ENCODE results near the gene RET.
"Not testable (repeated sequence)": the region's sequence is repeated elsewhere in the genome, so short reads cannot be mapped to it uniquely, and the experiment has no call there.

Gene RET

DNA sequence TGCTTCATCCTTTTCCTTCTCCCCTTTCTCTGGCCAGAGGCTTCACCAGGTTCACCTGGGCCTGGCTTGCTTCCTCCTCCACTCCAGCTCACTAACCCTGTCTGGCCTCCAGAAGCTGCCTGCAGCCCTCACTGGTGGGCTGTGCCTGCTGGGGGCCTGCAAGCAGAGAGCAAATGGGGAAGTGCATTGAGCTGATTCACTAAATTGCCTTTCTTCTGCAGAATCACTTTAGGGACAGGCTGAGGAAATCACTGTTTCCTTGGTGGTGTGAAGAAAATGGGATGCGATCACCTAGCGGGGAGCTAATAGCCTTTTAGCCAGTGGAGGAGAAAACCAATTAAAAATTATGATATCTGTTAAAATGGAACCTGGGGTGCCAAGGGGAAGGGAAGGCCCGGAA is 3.0 kb downstream of the RET start:
- no peak for DNase-seq

- DNase-seq, result no peak
Measured at GRCh38 chr10:43082087-43082486, 5.2 kb downstream of the RET start.

DNA sequence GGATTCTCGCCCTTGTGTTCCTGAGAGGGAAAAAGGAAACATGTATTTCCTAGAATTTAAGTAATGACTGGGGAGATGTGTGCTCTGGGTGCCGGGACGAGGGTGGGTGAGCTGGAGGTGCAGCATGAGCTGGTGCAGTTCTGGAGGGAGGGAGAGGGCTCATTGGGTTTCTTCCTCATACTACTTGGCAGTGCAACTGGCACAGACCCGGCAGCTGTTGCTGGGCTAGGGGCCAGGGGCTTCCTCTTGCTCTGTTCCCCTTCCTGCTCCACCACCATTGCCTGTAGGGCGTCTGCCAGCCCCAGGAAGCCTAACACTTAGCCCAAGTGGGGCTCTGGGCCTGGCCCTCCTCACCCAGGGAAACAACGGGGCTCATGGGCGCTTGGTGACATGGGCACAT is 5.9 kb downstream of the RET start:
- DNase-seq, result no peak

DNA sequence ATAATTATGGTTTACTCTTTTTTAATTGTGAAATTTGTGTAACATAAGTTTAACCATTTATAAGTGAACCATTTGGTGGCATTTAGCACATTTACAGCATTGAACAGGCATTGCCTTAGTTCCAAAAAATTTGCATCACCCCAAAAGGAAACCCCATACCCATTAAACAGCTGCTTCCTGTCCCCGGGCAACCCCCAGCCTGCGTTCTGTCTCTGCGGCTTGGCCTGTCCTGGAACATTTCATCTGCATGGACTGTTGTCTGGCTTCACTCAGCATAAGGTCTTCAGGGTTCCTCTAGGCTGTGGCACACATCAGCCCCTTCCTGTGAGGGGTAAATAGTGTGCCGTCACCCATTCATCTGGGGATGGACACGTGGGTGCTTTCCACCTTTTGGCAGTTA is 6.9 kb downstream of the RET start:
- DNase-seq, result no peak

DNA sequence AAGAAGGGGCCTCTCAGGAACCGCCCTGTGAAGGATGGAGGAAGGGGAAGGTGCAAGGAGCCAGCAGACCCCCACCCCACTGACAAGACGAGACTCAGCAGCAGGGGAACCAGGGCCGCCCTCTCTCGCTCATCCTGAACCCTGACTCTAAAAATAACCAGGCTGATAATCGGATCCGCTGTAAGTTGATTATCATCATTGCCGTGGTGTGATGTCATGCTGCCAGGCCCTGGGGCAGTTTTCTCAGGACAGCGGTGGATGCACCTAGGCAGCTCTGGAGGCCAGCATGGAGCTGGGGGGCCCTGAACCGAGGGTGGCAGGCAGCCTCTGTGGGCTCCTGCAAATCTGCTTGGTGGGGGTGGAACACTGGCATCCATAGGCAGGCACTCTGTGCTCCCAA is 7.9 kb downstream of the RET start:
- no peak for DNase-seq

GRCh38 chr10:43086321-43086942 is 9.6 kb downstream of the RET start:
- no peak for DNase-seq

DNA sequence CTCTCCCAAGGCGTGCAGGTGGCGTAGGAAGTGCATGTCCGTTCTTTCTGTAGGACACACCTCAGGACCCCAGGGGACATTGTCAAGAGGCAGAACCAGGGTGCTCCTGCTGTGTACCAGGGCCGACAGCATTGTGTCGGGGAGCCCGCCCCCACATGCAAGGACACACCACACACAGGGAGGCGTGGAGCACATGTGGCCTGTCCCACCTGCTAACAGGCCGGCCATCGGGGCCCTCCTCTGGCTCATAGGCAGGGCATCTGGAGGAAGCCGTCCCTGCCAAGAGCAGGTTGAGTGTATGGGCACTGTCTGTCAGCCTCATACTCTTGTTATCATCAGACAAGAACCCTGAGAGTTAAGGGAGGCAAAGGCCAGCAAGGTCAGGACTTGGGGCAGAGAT is 12.7 kb downstream of the RET start:
- DNase-seq, result no peak

DNA sequence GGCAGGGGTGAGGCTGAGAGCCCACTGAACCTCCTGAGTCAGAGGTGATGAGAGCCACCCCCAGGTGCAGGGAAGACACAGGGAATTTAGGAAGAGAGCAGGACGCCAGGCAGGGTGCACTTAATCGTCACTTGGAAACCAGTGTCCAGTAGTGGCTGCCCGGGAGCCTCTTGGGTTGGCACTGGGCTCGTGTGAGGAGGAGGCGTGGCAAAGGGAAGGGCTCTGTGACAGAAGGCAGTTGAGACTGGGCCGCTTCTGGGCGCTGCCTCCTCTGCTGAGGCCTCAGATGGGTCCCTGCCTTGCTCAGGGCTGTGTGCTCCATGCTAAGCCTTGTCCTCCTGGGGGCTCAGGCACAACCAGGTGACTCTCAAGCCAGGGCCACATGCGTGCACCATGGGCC is 13.3 kb downstream of the RET start:
- no peak for DNase-seq

GRCh38 chr10:43090664-43091063 is 13.8 kb downstream of the RET start:
- no peak for DNase-seq

DNA sequence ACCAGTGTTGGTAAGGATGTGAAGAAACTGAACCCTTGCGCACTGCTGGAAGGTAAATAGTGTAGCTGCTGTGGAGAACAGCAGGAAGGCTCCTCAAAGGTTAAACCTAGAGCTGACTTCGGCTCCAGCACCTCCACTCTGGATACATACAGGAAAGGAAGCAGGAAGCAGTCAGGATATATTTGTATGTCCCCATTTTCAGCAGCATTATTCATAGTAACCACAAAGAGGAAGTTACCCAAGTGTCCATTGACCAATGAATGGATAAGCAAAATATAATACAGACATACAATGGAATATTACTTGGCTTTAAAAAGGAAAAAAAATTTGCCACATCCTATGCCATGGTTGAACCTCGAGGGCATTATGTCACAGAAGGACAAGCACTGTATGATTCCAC is 15.0 kb downstream of the RET start:
- no peak for DNase-seq

DNA sequence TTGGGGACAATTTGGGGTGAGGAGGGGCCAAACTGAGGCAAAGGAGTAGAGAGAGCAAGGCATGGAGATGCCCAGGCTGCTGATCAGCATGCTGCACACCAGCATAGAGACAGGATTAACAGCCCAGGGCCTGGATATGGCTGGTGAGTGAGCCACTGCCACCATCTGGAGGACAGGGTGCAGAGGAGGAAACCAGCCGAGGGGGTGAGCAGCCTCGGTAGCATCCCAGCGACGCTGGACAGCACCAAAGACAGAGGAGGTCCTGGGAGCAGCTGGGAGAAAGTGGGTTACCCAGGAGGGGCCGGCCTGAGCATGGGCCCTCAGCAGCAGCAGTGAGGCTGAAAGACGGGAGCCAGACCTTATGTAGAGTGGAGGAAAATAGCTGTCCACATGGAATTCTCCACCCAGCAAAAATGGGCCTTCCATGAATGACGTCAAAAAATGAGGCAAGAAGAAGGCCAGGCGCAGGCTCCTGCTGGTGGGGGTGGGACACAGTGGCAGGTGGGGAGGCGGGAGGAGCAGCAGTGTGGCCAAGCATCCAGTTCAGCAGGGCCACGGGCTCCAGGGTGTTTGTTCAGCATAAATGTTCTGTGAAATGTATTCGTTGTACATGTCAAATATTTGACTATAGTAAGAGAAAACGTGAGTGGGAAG is 16.7 kb downstream of the RET start:
- no peak for DNase-seq

- DNase-seq, result no peak
Measured at GRCh38 chr10:43094085-43094484, 17.2 kb downstream of the RET start.

GRCh38 chr10:43099339-43099738 is 22.5 kb downstream of the RET start:
- DNase-seq, result not testable (repeated sequence)

DNA sequence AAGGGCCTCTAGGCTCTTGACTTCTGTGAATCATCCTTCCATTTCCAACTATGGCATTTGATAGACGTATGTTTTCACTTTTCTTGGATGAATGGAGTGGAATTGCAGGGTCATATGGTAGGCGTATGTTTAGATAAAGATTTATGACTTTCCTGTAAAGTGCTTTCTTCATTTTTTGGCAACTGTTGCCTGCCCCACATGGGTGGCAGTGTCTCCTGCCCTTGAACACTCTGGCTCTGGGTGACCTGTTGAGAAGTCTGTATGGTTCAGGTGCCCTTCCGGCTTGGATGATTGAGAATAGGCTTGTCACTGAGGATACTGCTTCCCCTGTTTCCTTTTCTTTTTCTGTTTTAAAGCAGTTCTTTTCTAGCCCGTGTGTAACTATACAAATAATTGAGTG is 23.1 kb downstream of the RET start:
- no peak for DNase-seq

DNA sequence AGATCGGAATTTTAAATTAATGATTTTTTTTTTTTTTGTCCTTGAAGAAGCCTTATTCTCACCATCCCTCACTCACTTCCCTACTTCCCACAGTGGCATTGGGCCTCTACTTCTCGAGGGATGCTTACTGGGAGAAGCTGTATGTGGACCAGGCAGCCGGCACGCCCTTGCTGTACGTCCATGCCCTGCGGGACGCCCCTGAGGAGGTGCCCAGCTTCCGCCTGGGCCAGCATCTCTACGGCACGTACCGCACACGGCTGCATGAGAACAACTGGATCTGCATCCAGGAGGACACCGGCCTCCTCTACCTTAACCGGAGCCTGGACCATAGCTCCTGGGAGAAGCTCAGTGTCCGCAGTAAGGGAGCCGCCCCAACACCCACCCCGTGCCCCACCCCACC is 23.5 kb downstream of the RET start:
- DNase-seq, result no peak

GRCh38 chr10:43102063-43102828 is 25.4 kb downstream of the RET start:
- no peak for DNase-seq

DNA sequence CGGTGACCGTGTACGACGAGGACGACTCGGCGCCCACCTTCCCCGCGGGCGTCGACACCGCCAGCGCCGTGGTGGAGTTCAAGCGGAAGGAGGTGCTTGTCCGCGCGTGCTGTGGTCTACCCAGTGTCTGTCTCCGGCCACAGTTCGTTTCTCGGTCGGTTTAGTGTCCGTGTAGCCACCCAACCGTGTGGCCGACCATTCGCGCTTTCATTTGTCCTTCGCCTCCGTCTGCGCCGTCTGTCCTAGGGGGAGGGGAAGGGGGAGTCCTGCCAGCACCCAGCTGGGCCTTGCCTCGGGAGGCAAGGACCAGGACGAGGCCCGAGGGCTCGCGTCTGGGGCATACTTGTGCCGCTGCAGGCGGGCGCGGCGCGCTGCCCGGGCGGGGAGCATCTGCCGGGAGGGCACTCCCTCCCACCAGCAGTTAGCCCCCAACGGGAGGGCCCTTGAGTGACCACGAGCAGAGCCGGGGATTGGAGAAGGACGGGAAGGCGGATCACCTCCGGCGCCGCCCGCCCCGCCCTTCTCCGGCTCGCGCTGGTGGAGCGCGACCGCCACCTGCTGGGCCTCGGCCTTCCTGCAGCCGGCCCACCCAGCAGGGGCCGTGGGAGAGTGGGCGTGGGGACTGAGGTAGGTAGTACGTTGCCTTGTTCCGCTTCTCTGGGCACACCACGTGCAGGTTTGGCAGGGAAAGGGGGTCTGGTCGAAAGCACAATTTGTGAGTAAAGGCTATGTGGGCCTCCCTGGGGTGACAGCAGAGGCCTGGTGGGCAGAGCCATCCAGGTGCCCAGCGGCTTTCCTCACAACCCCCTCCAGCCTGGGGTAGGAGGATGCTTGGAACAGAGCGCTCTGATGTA is 28.5 kb downstream of the RET start:
- DNase-seq, result peak; percentile 85

GRCh38 chr10:43105956-43106229 is 29.0 kb downstream of the RET start:
- DNase-seq, result no peak

DNA sequence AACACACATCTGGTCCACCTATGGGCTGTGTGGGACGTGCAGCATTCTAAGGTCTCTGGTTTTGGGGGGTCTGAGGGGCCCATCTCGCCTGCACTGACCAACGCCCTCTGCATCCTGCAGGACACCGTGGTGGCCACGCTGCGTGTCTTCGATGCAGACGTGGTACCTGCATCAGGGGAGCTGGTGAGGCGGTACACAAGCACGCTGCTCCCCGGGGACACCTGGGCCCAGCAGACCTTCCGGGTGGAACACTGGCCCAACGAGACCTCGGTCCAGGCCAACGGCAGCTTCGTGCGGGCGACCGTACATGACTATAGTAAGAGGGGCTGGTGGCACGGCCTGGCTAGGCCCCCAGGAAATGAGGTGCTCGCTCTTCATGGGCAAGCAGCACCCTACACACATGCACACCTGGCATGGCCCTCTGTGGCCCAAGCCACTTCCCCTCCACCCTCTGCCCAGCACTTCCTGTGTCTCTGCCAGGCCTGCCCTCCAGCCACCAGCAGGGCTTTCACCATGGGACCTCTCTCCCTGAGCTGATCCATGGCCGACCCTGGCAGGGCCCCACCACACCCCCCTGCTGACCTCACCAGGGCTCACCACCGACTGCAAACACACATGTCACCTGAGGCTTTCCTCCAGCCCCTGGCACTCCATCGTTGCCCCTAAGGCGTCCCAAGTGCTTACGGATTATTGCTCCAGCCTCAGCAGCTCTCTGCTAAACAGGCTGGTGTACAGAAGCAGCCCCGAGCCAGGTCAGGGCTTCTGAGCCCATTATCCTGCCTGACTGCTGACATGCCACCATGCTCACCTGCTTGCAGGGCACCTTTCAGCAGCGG is 29.6 kb downstream of the RET start:
- DNase-seq, result no peak

DNA sequence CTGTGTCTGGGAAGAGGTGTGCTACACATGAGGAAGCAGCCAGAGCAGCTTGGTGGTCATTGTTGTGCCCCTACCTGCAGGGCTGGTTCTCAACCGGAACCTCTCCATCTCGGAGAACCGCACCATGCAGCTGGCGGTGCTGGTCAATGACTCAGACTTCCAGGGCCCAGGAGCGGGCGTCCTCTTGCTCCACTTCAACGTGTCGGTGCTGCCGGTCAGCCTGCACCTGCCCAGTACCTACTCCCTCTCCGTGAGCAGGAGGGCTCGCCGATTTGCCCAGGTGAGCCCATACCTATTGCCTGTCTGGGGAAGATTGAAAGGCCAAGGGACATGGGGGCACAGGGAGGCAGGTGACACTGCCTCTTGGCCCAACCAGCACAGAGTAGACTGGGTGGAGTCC is 32.1 kb downstream of the RET start:
- no peak for DNase-seq

DNA sequence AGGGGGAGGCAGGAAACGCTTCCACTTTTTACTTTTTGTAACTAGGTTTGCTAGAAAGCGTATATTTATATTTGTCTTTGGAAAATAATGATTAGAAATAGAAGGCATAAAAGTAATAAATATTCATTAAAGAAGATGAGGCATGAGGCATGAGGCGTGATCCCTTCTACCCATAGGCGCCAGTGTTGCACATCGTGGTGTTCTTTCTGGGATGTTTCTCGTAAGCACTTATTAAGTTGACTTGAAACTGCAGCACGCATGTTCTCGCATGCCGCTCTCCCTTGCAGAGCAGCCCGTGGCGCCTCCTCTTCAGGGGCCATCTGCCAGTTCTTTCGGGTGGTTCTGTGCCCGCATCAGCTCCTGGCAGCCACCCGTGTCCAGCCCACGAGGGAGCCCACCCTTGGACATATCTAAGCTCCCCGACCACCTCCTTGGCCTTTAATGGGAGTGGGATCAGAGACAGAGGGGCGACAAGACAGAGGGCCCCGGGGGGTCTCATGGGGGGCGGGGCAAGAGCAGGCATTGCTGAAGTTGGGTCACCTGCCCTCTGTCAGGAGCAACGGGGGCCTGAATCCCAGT is 32.9 kb downstream of the RET start:
- no peak for DNase-seq

- no peak for DNase-seq
Measured at GRCh38 chr10:43110338-43111071, 33.6 kb downstream of the RET start.

All from stimulated activated CD4-positive, alpha-beta T cell treated with anti-CD3 and anti-CD28 coated beads, Interleukin-15, amount 100 ng/mL, for 24 hours (primary cell).